H9 (cell line): ENCODE data around the gene GDAP1L1. TPM values are rescaled to one million over a fixed set of nuclear protein-coding genes. Genes with fewer than 3 reads are reported as not detected.

Source experiments
- DNase-seq: peaks from one replicate; pipeline ENCODE4 v3.0.0-alpha.2; 2017
- H2AFZ ChIP-seq: one replicate; pipeline ENCODE4 v1.6.1; 2013; ENCODE audit warnings: mild to moderate bottlenecking, low read length, control low read depth, moderate library complexity
- H2AK5ac ChIP-seq: 2 replicates; pipeline ENCODE4 v1.6.1; 2013; ENCODE audit warnings: low read length, control low read depth, mixed read lengths; ENCODE audit not compliant: insufficient read length
- H2BK120ac ChIP-seq: one replicate; pipeline ENCODE4 v1.6.1; 2013; ENCODE audit warnings: low read depth, mild to moderate bottlenecking, low read length, control low read depth, inconsistent platforms; ENCODE audit not compliant: poor library complexity, severe bottlenecking
- H2BK12ac ChIP-seq: 2 replicates; pipeline ENCODE4 v1.6.1; 2013; ENCODE audit warnings: low read length, control low read depth, mixed read lengths, low read depth; ENCODE audit not compliant: insufficient read length
- H2BK15ac ChIP-seq: 2 replicates; pipeline ENCODE4 v1.6.1; 2013; ENCODE audit warnings: low read depth, low read length, control low read depth
- H2BK20ac ChIP-seq: one replicate; pipeline ENCODE4 v1.6.1; 2013; ENCODE audit warnings: low read depth, mild to moderate bottlenecking, low read length, control low read depth, inconsistent platforms; ENCODE audit not compliant: poor library complexity, severe bottlenecking
- H2BK5ac ChIP-seq: 2 replicates; pipeline ENCODE4 v1.6.1; 2013; ENCODE audit warnings: low read length, control low read depth, mixed read lengths; ENCODE audit not compliant: insufficient read length
- H3K14ac ChIP-seq: 2 replicates; pipeline ENCODE4 v1.6.1; 2013; ENCODE audit warnings: low read length, control low read depth; ENCODE audit not compliant: insufficient read depth
- H3K18ac ChIP-seq: 2 replicates; pipeline ENCODE4 v1.6.1; 2013; ENCODE audit warnings: low read depth, mild to moderate bottlenecking, mixed read lengths, low read length, control low read depth; ENCODE audit not compliant: insufficient read length
- H3K23ac ChIP-seq: 2 replicates; pipeline ENCODE4 v1.6.1; 2013; ENCODE audit warnings: low read length, control low read depth, mixed read lengths, low read depth; ENCODE audit not compliant: insufficient read length
- H3K23me2 ChIP-seq: 2 replicates; pipeline ENCODE4 v1.6.1; 2013; ENCODE audit warnings: low read depth, mild to moderate bottlenecking, mixed read lengths, low read length, control low read depth; ENCODE audit not compliant: insufficient read length, poor library complexity, severe bottlenecking
- H3K27ac ChIP-seq: 2 replicates; pipeline ENCODE4 v1.5.1; 2013; ENCODE audit warnings: low read length, control low read depth, mixed read lengths, low read depth; ENCODE audit not compliant: insufficient read length
- H3K27me3 ChIP-seq: 2 replicates; pipeline ENCODE4 v1.6.1; 2013; ENCODE audit warnings: low read length, control low read depth, inconsistent platforms; ENCODE audit not compliant: insufficient read depth
- H3K4ac ChIP-seq: 2 replicates; pipeline ENCODE4 v1.6.1; 2013; ENCODE audit warnings: low read depth, mild to moderate bottlenecking, control low read depth, inconsistent platforms, low read length, moderate library complexity
- H3K4me1 ChIP-seq: 2 replicates; pipeline ENCODE4 v1.6.1; 2013; ENCODE audit warnings: low read length, control low read depth, inconsistent platforms; ENCODE audit not compliant: insufficient read depth
- H3K4me2 ChIP-seq: 2 replicates; pipeline ENCODE4 v1.6.1; 2013; ENCODE audit warnings: low read length, control low read depth, mixed read lengths; ENCODE audit not compliant: insufficient read length, insufficient read depth
- H3K56ac ChIP-seq: 2 replicates; pipeline ENCODE4 v1.6.1; 2013; ENCODE audit warnings: low read depth, mild to moderate bottlenecking, mixed read lengths, low read length, control low read depth; ENCODE audit not compliant: insufficient read length
- H3K79me1 ChIP-seq: 2 replicates; pipeline ENCODE4 v1.6.1; 2013; ENCODE audit warnings: low read depth, mild to moderate bottlenecking, moderate library complexity, low read length, control low read depth, inconsistent platforms; ENCODE audit not compliant: insufficient read depth, poor library complexity, severe bottlenecking
- H3K79me2 ChIP-seq: 2 replicates; pipeline ENCODE4 v1.6.1; 2013; ENCODE audit warnings: low read length, control low read depth, inconsistent platforms; ENCODE audit not compliant: insufficient read depth
- H3K9ac ChIP-seq: 2 replicates; pipeline ENCODE4 v1.6.1; 2013; ENCODE audit warnings: low read length, control low read depth, mixed read lengths; ENCODE audit not compliant: insufficient read length; ENCODE audit errors: extremely low read depth
- H3K9me3 ChIP-seq: one replicate; pipeline ENCODE4 v1.6.1; 2013; ENCODE audit warnings: low read depth, low read length, inconsistent platforms; ENCODE audit not compliant: control insufficient read depth
- H3T11ph ChIP-seq: one replicate; pipeline ENCODE4 v1.6.1; 2013; ENCODE audit warnings: mild to moderate bottlenecking, low read length, control low read depth, inconsistent platforms
- H4K20me1 ChIP-seq: one replicate; pipeline ENCODE4 v1.6.1; 2013; ENCODE audit not compliant: control insufficient read depth, insufficient read length, insufficient read depth
- H4K5ac ChIP-seq: 2 replicates; pipeline ENCODE4 v1.6.1; 2013; ENCODE audit warnings: low read depth, mild to moderate bottlenecking, mixed read lengths, low read length, control low read depth; ENCODE audit not compliant: insufficient read length
- H4K8ac ChIP-seq: replicated peaks from 2 replicates; pipeline ENCODE4 v1.6.1; 2013; ENCODE audit warnings: low read length, control low read depth, mixed read lengths, low read depth; ENCODE audit not compliant: insufficient read length
- H4K91ac ChIP-seq: 2 replicates; pipeline ENCODE4 v1.6.1; 2013; ENCODE audit warnings: low read depth, mild to moderate bottlenecking, moderate library complexity, mixed read lengths, low read length, control low read depth; ENCODE audit not compliant: insufficient read length
- H3K27ac Mint-ChIP-seq, 3 experiments: 2 replicates in 2 of 3; 3 replicates in 1 of 3; pipeline ENCODE4 v1.8.0; 2020 to 2021; ENCODE audit warnings: mixed read lengths in 3 of 3, mild to moderate bottlenecking in 1 of 3, moderate library complexity in 1 of 3
- H3K27me3 Mint-ChIP-seq: 2 replicates; pipeline ENCODE4 v1.8.0; 2021; ENCODE audit warnings: low read depth, mild to moderate bottlenecking, moderate library complexity, mixed read lengths
- H3K36me3 Mint-ChIP-seq, 3 experiments: 2 replicates in 2 of 3; 3 replicates in 1 of 3; pipeline ENCODE4 v1.8.0; 2020 to 2021; ENCODE audit warnings: low read depth in 3 of 3, mixed read lengths in 3 of 3; ENCODE audit not compliant: insufficient read depth in 1 of 3
- H3K4me1 Mint-ChIP-seq, 2 experiments: 2 replicates each; pipeline ENCODE4 v1.8.0; 2020; ENCODE audit warnings: mixed read lengths in 2 of 2
- H3K4me3 Mint-ChIP-seq, 2 experiments: 2 replicates in 1 of 2; 3 replicates in 1 of 2; pipeline ENCODE4 v1.8.0; 2020 to 2021; ENCODE audit warnings: mild to moderate bottlenecking in 2 of 2, mixed read lengths in 2 of 2, moderate library complexity in 1 of 2
- H3K9me3 Mint-ChIP-seq, 2 experiments: 2 replicates in 1 of 2; 3 replicates in 1 of 2; pipeline ENCODE4 v1.8.0; 2020; ENCODE audit warnings: mild to moderate bottlenecking in 2 of 2, mixed read lengths in 2 of 2, moderate library complexity in 1 of 2
- CTCF ChIP-seq: fragments of 200-600 bp; sonication (generic); conservative IDR thresholded peaks from 3 replicates; pipeline ENCODE4 v1.8.0; 2021; ENCODE audit warnings: antibody characterized with exemption, mild to moderate bottlenecking
- WGBS: extraction: QIAGEN DNeasy Blood & Tissue Kit; methylation state at CpG from one replicate; pipeline ENCODE4 v1.1.7; 2013; ENCODE audit warnings: missing lambda C conversion rate, low lambda C conversion rate, mixed read lengths; ENCODE audit not compliant: insufficient read length; ENCODE audit errors: extremely low coverage; 5-methylcytosine and 5-hydroxymethylcytosine counted together
- total RNA-seq: library from RNA; stranded (reverse); gene quantifications from 2 replicates; pipeline ENCODE4 v1.2.1, GENCODE V29; 2021

Gene GDAP1L1
- total RNA-seq, 1 experiment from 2014 or later = 5.9 TPM

GRCh38 chr20:44212792-44213191 is 34.3 kb upstream of the GDAP1L1 start:
- no peak overlapping the region for H3K27ac Mint-ChIP-seq
- peaks cover 19% of the 10 kb centered on the region for H3K79me2 ChIP-seq

More at GRCh38 chr20:44212792-44213191, 34.3 kb upstream of the GDAP1L1 start:
- no peak overlapping the region for H3K14ac ChIP-seq
- whole genome bisulfite sequencing = no CpG with 5 or more reads among the region's 4 CpGs
- no peak overlapping the region for H3K18ac ChIP-seq
- H2AK5ac ChIP-seq = no peak overlapping the region
- no peaks in the 10 kb centered on the region for H3K27me3 Mint-ChIP-seq
- no peaks in the 10 kb centered on the region for H4K20me1 ChIP-seq
- peaks cover 3% of the 10 kb centered on the region; the same call in 1 of the 2 replicates for H3K4me1 ChIP-seq
- no peak overlapping the region for H4K5ac ChIP-seq
- H2BK120ac ChIP-seq = no peak overlapping the region
- no peak overlapping the region for H3K4me2 ChIP-seq
- H3K79me1 ChIP-seq = no peaks in the 10 kb centered on the region
- H3K56ac ChIP-seq = no peak overlapping the region
- H3K4me3 Mint-ChIP-seq = no peak overlapping the region
- H3K9ac ChIP-seq = no peak overlapping the region
- H2BK5ac ChIP-seq = no peak overlapping the region
- no peak overlapping the region for H3T11ph ChIP-seq
- H4K8ac ChIP-seq = no peak overlapping the region
- H3K23me2 ChIP-seq = peaks cover 15% of the 10 kb centered on the region
- H3K27me3 ChIP-seq = no peaks in the 10 kb centered on the region
- H3K4me1 Mint-ChIP-seq = peaks cover 39 to 45% of the 10 kb centered on the region in 2 experiments
- H3K36me3 Mint-ChIP-seq = no peaks in the 10 kb centered on the region; a peak in 3 of 7 replicates
- H3K23ac ChIP-seq = no peak overlapping the region
- no peaks in the 10 kb centered on the region for H3K9me3 ChIP-seq
- DNase-seq = no peak
- no peak overlapping the region for H4K91ac ChIP-seq
- H2BK12ac ChIP-seq = no peak overlapping the region
- H3K27ac ChIP-seq = no peak overlapping the region
- H2AFZ ChIP-seq = no peak overlapping the region
- H2BK15ac ChIP-seq = no peak overlapping the region
- H3K4ac ChIP-seq = no peak overlapping the region
- peaks cover 0 to 2% of the 10 kb centered on the region in 2 experiments; a peak in 2 of 5 replicates for H3K9me3 Mint-ChIP-seq
- H2BK20ac ChIP-seq = no peak overlapping the region
- no peak for TF ChIP-seq CTCF
